ENCODE measurements around the gene NADSYN1. TPM values are rescaled to one million over a fixed set of nuclear protein-coding genes. Genes with fewer than 3 reads are reported as not detected.

Gene NADSYN1
- 10 to 100 TPM; 18.0 to 18.8 TPM for total RNA-seq

- H3K27ac ChIP-seq: peak within 1 kb of the TSS; percentile 78 to 80
- peaks cover 0 to 28% of the 10 kb centered on the region in 2 donors for H3K4me1 ChIP-seq
- peaks cover 34% of the 10 kb centered on the region for H3K36me3 ChIP-seq
- TF ChIP-seq CTCF (IDR thresholded peaks at IDR 0.05): no peak
- peak within 1 kb of the TSS; percentile 68 for H3K4me3 ChIP-seq
- no peaks in the 10 kb centered on the region for H3K9me3 ChIP-seq
- peak; percentile 95 for DNase-seq (ENCODE audit: low spot score)
- H3K27me3 ChIP-seq: no peaks in the 10 kb centered on the region
Observed at GRCh38 chr11:71453037-71453917, at the start of gene NADSYN1. Gene NADSYN1 (plus strand): TSS chr11:71453203. CDS start chr11:71453297, 94 bp downstream.

- H3K4me3 ChIP-seq: no peak overlapping the region
- no peaks in the 10 kb centered on the region for H3K27me3 ChIP-seq
- DNase-seq (ENCODE audit: low spot score): no peak
Observed at GRCh38 chr11:71404209-71404608, 48.8 kb upstream of the NADSYN1 start.

GRCh38 chr11:71406681-71407080 is 46.3 kb upstream of the NADSYN1 start:
- no peak for DNase-seq (ENCODE audit: low spot score)
- H3K4me3 ChIP-seq: no peak overlapping the region
- H3K27ac ChIP-seq: no peak overlapping the region
- H3K27me3 ChIP-seq: no peaks in the 10 kb centered on the region
- no peaks in the 10 kb centered on the region for H3K9me3 ChIP-seq
- H3K36me3 ChIP-seq: no peaks in the 10 kb centered on the region
- TF ChIP-seq CTCF (IDR thresholded peaks at IDR 0.05): no peak
- no peaks in the 10 kb centered on the region for H3K4me1 ChIP-seq

More at GRCh38 chr11:71404209-71404608, 48.8 kb upstream of the NADSYN1 start:
- Histone ChIP-seq H3K9me3 (no peaks in the 10 kb centered on the region), H3K4me1 (no peaks in the 10 kb centered on the region), H3K36me3 (no peaks in the 10 kb centered on the region), H3K27ac (no peak overlapping the region)
- TF ChIP-seq CTCF (IDR thresholded peaks at IDR 0.05): no peak

GRCh38 chr11:71407356-71407755 is 45.6 kb upstream of the NADSYN1 start:
- no peaks in the 10 kb centered on the region for H3K27me3 ChIP-seq
- no peak overlapping the region for H3K27ac ChIP-seq
- no peak overlapping the region for H3K4me3 ChIP-seq
- H3K36me3 ChIP-seq: no peaks in the 10 kb centered on the region
- no peaks in the 10 kb centered on the region for H3K4me1 ChIP-seq
- no peak for TF ChIP-seq CTCF (IDR thresholded peaks at IDR 0.05)
- H3K9me3 ChIP-seq: no peaks in the 10 kb centered on the region
- no peak for DNase-seq (ENCODE audit: low spot score)

- no peak for DNase-seq (ENCODE audit: low spot score)
- Histone ChIP-seq H3K27ac (no peak overlapping the region), H3K4me1 (no peaks in the 10 kb centered on the region), H3K27me3 (no peaks in the 10 kb centered on the region), H3K9me3 (no peaks in the 10 kb centered on the region), H3K4me3 (no peak overlapping the region), H3K36me3 (no peaks in the 10 kb centered on the region)
- no peak for TF ChIP-seq CTCF (IDR thresholded peaks at IDR 0.05)
Observed at GRCh38 chr11:71408826-71409225, 44.2 kb upstream of the NADSYN1 start.
